ENCODE measurements around the gene COL5A2.

DNA sequence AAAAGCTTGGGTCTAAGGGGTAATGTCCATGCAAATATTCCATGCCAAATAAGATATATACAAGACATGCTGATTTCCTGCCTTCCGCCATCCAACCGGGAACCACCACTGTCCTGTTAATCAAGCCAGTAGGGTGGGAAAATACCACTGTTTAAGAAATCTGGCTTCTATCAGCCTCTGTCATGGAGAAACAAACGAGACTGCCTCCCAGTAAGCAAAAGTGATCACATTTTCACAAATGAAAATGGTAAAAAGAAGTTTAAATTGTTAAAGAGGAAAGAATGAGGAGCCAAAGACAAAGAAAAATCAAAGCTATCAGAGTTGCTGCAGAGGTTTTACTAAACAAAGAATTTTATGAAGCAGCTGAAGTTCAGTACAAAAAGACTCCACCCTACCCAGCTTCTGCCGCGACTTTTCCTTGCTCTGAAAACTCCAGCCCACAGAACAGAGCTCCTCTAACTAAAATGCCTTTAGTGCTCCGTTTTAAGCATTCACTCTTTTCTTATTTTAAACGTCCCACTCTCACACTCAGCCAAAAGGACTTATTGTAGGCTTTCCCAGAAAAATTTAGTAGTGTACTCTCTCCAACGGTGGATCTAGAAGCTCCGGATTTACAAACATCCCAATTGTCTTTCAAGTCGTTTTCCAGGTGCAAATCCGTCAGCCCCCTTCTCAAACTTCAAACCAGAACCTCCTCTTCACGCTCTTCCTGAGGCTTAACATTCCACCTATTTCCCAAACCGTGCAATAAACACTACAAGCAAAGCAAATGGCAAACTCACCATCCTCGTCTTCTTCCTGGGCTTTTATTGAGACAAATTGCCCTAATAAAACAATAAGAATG lies 613 bp downstream of the COL5A2 start:
- TF ChIP-seq POLR2AphosphoS5 (IDR thresholded peaks at IDR 0.05) (no peak), POLR2A (IDR thresholded peaks at IDR 0.05) (no peak)
- TF ChIP-seq, protein P1, sequence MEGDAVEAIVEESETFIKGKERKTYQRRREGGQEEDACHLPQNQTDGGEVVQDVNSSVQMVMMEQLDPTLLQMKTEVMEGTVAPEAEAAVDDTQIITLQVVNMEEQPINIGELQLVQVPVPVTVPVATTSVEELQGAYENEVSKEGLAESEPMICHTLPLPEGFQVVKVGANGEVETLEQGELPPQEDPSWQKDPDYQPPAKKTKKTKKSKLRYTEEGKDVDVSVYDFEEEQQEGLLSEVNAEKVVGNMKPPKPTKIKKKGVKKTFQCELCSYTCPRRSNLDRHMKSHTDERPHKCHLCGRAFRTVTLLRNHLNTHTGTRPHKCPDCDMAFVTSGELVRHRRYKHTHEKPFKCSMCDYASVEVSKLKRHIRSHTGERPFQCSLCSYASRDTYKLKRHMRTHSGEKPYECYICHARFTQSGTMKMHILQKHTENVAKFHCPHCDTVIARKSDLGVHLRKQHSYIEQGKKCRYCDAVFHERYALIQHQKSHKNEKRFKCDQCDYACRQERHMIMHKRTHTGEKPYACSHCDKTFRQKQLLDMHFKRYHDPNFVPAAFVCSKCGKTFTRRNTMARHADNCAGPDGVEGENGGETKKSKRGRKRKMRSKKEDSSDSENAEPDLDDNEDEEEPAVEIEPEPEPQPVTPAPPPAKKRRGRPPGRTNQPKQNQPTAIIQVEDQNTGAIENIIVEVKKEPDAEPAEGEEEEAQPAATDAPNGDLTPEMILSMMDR (IDR thresholded peaks at IDR 0.05), result no peak
